COR-L47 (cell line): Measurements from ENCODE around the gene ISOC2.

Experiments used
- DNase-seq: peaks from one replicate; lab custom pipeline; 2025; lab: John Stamatoyannopoulos, UW

The ISOC2 gene

DNA sequence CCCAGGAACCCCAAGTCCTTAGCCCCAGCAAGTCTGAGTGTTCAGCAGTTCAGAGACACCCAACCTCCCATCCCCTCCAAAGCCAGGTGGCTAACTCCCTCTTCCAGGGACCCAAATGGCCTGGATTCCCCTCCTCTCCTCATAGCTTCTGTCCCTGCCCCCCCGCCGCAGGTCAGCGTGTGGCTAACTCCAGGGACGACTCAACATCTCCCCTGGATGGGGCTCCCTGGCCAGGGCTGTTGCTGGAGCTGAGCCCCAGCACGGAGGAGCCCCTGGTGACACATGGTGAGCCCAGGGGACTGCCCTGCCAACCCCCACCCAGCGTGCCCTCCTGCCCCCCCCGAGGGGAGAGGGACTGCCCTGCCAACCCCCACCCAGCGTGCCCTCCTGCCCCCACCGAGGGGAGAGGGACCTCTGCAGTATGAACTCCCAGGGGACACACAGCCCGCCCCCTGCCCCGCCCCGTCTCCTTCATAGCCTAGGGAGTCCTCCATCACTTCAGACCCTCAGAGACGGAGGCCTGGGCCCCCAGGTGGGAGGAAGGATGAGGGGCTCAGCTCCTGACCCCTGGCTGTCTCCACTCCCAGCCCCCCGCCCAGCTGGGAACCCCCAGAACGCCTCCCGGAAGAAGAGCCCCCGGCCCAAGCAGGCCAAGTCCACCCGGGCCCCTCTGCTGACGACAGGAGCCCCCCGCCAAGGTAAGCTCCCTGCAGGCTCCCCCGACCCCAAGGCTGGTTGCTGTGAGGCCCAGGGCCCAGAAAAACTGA is 28.5 kb upstream of the ISOC2 start:
- DNase-seq: no peak

DNA sequence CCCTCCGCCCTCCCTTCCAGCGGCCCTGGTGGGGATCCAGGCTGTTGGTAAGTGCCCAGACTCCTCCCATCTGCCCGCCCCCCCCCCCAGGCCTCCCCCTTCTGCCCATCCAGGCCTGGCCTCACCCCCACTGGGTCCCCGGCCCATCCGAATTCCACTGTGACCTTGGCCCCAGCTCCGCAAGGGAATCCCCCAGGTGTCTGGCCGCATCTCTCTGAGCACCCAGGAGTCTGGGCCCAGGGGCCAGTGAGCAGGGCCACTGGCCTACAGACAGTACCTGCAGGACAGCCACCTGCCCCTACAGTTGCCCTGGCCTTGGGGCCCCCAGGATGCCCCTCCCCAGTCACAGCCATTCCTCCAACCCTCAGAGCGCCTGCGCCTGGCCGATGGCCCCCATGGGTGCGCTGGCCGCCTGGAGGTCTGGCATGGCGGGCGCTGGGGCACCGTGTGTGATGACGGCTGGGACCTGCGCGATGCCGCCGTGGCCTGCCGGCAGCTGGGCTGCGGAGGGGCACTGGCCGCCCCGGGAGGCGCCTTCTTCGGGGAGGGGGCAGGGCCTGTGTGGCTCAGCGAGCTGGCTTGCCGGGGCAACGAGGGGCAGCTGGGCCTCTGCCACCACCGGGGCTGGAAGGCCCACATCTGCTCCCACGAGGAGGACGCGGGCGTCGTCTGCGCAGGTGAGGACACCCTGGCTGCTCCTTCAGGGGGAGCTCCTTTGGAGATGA is 27.7 kb upstream of the ISOC2 start:
- no peak for DNase-seq

DNA sequence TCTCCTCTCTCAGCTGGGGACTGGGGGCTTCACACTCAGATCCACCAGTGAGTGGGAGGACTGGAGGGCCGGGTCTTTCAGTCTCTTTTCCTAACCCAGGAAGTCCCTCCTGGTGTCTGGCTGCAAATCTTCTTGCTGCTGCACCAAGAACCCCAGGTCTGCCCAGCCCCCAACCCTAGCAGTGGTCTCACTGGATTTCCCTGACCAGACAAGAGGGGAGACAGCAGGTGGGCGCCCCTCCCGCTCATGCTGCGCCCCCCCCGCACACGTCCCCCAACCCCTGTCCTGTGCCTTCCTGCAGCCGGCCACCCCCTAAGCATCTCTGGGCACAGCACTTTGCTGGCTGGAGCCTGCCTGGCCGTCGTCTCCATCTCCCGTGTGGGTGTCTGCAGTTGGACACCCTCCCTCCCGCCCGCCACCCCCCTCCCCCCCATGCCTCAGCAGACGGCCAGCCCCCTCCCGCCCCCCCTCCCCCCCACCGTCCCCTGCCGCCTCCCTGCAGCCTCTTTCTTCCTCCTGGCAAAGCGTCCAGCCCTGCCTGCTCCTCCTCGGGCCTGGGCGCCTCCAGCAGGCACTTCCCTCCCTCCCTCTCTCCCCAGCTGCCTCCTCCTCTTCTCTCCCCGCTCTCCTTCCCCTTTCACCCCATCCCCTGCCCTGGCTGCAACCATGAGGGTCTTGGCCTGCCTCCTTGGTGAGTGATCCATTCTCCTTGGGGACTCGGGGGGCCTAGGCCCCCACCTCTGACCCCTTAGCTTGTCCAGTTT is 26.7 kb upstream of the ISOC2 start, which contains the start of gene SSC5D:
Gene SSC5D (plus strand): TSS at position 513 of the 764 bp plus-strand sequence. CDS start 154 bp downstream, at position 667.
- DNase-seq: no peak

DNA sequence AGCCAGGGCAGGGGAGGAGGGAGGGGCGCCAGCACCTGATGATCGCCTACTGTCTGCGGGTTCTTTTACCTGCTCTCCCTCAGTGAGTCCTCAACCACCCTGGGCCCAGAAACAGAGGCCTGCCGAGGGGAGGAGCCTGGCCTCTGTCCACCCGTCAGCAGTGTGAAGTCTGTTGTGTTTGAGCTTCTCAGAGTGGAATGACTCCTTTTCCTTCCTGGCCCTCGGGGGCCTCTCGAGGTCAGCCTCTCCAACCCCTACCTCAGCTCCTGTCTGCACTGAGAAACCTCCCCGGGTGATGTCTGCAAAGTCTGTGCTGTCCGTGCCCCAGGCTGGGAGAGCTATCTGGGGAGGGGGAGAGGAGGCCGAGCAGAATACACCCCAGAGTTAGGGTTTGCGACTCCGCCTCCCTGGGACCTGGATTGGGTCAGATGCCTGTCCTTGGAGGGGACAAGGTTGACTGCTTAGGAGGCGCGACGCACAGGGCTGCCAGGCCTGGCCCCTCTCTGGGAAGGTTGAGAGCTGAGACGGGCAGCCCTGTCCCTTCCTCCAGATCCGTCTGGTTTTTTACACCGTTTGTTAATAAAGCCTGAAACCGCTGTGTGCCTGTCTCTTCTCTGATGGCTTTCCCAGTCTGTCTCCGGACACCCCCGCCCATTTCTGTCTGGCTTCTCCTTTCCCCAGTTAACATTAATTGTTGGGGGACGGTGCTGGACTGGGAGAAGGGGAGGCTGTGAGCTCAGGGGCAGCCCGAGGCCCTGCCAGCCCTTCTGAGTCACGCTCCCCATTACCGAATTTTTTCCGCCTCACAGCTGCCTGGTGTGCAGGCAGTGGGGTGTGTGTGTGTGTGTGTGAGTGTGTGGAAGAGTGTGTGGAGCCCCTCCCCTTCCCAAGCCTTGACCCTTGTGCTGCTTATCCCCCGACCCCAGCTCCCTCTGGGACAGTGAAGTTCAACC is 25.8 kb upstream of the ISOC2 start:
- no peak for DNase-seq

DNA sequence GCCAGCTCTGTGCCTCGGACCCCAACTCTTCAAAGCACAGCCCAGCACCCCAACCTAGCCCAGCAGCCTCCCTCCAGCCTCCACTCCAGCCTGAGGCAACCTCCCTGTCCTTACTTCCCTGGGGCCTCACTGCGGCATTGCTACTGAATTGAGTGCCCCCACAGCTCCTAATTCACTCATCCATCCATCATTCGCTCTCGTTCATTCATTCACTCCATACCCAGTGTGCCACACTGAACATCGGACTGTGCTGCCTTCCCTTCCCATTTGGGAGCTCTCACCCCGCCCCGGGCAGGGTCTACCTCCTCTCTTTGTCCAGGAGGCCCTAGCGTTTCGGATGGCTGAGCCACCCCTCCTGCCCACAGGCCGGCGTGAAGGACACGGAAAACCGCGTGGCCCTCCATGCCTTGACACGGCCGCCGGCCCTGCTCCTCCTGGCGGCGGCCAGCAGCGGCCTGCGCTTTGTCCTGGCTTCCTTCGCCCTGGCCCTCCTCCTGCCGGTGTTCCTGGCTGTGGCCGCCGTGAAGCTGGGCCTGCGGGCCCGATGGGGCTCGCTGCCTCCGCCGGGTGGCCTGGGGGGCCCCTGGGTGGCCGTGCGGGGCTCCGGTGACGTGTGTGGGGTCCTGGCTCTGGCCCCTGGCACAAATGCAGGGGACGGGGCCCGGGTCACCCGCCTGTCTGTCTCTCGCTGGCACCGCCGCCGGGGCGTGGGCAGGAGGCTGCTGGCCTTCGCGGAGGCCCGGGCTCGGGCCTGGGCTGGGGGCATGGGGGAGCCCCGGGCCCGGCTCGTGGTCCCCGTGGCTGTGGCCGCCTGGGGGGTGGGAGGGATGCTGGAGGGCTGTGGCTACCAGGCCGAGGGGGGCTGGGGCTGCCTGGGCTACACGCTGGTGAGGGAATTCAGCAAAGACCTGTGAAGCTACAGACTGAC is 24.9 kb upstream of the ISOC2 start:
- DNase-seq: no peak

DNA sequence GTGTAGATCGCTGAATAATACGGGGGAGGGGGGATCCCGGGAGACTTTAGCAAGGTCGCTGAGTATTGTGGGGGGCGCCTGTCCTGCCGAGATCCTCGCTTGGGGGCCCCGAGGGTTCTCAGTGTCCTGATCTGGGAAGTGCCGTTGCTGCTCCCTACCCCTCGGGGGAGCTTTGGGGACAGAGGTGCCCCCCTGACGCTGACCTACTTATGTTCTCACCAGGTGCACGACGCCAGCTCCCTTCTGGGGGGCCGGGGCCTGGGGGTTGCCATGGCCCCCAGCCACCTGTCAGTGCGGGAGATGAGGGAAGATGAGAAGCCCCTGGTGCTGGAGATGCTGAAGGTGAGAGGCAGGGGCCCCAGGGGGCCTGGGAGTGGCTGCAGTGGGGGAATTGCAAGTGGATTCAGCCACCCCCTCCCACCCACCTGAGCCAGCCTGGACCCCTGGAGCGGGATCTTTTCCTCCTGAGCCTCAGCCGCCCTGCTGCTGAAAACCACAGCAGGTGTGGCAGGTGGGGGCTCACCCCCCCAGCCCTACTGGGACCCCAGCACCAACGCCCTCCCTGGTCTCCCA is 24.1 kb upstream of the ISOC2 start:
- peak; percentile 51 for DNase-seq

DNA sequence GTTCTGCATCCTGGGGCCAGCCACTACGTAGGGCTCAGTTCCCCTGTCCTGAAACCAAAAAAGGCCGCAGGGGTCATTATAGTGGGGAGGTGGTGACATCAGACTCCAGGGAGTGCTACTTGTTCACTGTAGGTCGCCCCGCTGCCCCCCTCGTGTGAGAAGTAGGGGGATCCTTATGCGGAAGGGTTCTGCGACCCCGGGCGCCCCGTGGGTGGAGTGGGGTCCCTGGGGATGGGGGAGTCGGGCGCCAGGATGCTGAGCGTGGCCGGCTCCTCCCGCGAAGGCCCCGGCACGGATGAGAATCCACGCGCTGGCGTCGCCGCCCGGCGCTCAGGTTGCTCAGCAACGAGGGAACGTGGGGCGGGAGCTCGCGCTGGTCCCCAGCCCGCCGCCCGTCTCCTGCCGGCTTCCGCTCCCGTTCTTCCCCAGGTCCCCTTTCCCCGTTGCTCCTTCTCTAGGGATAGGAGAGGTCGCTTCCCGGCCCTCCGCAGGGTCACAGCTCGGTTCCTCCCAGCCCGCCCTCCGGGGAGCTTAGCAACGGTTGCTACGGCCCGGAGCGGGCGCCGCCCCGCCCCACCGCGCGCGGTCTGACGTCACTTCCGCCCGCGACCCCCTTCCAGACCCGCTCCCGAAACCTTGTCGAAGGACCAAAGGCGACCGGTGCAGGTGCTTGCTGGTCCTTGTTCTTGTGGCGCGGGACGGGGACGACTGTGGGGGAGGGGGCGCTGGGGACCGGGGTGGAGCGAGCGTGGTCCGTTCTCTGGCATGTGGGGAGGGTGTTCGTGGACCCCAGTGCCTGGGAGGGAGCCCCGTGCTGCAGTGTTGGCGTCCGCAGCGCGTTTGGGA is 23.4 kb upstream of the ISOC2 start, which contains the start of gene NAT14:
Gene NAT14 (plus strand): TSS at position 596 of the 846 bp plus-strand sequence. CDS start 521 bp downstream, outside the sequence.
- peak; percentile 73 for DNase-seq

DNA sequence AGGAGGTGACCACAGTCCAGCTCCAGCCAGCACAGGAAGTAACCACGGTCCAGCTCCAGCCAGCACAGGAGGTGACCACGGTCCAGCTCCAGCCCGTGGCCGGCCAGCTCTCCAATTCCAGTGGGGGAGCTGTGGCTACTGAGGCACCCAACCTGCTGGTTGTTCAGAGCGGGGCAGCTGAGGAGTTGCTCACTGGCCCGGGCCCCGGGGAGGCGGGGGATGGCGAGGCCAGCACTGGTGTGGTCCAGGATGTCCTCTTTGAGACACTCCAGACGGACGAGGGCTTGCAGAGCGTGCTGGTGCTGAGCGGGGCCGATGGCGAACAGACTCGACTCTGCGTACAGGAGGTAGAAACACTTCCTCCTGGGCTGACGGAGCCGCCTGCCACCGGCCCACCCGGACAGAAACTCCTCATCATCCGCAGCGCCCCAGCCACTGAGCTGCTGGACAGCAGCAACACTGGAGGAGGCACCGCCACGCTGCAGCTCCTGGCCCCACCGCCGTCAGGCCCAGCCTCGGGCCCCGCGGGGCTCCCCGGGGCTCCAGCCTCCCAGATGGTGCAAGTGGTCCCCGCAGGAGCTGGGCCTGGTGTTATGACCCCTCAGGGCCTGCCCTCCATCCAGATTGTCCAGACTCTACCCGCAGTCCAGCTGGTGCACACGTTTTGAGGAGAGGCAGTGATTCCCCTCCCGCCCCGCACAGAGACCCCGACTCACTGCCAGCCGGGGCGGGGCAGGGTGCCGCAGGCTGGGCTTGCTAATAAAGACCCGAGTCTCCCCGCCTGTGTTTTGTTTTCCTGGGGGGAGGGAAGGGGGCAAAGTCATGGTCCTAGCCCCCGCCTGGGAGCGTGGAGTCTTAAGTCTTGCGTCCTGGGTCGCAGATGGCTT is 22.5 kb upstream of the ISOC2 start:
- DNase-seq: no peak

DNA sequence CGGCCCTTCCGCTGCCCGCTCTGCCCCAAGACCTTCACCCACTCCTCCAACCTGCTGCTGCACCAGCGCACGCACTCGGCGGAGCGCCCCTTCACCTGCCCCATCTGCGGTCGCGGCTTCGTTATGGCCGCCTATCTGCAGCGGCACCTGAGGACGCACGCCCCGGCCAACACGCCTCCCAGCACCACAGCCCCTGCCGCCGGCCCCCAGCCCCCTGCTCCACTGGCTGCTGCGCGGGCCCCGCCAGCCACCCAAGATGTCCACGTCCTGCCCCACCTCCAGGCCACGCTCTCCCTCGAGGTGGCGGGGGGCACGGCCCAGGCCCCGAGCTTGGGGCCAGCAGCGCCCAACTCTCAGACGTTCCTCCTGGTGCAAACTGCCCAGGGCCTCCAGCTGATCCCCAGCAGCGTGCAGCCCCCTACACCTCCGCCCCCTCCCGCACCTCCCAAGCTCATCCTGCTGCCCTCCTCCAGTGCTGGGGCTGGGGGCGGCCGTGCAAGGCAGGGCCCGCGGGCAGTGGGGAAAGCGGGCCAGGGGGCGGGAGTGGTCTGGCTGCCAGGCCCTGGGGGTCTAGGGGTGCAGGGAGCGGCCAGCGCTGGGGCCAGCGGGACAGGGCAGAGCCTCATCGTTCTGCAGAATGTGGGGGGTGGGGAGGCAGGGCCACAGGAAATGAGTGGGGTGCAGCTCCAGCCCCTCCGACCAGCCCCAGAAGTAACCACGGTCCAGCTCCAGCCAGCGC is 21.7 kb upstream of the ISOC2 start:
- DNase-seq: no peak

DNA sequence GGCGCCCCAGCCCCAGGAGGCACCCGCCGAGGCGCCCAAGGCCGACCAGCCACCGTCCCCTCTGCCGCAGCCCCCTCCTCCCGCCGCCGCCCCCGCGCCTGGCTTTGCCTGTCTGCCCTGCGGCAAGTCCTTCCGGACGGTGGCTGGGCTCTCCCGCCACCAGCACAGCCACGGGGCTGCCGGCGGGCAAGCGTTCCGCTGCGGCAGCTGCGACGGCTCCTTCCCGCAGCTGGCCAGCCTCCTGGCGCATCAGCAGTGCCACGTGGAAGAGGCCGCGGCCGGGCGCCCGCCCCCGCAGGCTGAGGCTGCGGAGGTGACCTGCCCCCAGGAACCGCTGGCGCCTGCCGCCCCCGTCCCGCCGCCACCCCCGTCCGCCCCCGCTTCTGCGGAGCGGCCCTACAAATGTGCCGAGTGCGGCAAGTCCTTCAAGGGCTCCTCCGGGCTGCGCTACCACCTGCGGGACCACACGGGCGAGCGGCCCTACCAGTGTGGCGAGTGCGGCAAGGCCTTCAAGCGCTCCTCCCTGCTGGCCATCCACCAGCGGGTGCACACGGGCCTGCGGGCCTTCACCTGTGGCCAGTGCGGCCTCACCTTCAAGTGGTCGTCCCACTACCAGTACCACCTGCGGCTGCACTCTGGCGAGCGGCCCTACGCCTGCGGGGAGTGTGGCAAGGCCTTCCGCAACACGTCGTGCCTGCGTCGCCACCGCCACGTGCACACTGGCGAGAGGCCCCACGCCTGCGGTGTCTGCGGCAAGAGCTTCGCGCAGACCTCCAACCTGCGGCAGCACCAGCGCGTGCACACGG is 20.9 kb upstream of the ISOC2 start:
- DNase-seq: no peak

DNA sequence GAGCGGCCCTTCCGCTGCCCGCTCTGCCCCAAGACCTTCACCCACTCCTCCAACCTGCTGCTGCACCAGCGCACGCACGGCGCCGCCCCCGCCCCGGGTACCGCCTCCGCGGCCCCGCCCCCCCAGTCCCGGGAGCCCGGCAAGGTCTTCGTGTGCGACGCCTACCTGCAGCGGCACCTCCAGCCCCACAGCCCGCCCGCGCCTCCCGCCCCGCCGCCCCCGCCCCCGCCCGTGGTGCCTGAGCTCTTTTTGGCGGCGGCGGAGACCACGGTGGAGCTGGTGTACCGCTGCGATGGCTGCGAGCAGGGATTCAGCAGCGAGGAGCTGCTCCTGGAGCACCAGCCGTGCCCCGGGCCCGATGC is 20.3 kb upstream of the ISOC2 start:
- no peak for DNase-seq

DNA sequence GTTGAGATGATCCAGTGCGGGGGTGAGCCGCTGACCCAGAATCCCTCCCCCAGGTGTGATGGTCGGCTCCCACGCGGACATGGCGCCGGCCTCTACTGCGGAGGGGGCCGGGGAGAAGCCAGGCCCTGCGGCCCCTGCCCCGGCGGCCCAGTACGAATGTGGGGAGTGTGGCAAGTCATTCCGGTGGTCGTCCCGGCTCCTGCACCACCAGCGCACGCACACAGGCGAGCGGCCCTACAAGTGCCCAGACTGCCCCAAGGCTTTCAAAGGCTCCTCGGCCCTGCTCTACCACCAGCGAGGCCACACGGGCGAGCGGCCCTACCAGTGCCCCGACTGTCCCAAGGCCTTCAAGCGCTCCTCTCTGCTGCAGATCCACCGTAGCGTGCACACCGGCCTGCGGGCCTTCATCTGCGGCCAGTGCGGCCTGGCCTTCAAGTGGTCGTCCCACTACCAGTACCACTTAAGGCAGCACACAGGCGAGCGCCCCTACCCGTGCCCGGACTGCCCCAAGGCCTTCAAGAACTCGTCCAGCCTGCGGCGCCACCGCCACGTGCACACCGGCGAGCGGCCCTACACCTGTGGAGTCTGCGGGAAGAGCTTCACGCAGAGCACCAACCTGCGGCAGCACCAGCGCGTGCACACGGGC is 19.8 kb upstream of the ISOC2 start:
- no peak for DNase-seq

DNA sequence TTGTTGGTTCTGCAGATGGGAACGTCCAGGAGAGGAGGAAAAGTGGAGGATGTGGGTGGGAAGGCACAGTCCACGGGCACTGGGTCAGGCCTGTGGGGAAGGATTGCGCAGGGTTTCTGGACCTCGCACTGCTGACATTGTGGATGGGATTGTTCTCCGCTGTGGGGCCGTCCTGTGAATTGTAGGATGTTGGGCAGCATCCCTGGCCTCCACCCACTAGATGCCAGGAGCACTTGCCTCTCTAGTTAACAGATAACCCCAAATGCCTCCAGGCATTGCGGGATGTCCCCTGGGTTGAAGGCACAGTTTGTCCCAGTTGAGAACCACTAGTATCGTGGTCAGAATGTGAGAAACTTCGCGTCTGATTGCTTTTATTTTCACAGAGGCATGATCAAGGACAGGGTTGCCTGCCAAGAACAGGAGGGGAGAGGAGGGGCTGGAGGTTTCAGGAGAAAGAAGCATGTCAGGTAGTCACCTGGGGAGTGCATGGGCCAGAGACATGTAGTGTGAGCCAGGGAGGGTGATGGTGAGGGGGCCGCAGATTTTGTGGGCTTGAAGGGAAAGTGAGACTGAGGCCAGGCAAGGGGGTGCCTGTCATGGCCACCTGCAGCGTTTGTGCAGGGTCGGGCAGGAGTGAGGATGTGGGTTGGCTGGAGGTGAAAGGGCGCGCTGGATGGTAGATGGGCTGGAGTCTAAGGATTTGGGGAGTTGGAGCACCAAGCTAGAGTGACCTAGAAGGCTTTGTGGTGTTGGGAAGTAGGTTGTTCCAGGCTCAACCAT is 18.2 kb upstream of the ISOC2 start:
- no peak for DNase-seq

DNA sequence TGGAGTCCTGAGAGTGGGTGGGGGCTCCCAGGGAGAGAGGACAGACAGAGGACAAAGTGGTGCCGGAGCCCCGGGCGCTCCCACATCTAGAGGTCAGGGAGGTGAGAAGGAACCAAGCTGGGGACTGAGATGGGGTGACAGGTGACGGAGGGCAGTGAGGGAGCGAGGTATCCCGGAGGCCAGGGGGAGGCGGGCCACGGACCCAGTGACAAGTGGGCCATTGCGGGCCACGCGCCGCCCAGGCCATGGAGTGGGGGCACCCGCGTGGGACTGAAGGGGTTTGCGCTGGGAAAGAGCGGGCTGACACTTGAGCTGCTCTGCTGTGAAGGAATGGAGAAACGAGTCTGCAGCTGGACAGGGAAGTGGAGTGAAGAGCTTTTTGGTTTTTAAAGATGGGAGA is 17.6 kb upstream of the ISOC2 start:
- no peak for DNase-seq

DNA sequence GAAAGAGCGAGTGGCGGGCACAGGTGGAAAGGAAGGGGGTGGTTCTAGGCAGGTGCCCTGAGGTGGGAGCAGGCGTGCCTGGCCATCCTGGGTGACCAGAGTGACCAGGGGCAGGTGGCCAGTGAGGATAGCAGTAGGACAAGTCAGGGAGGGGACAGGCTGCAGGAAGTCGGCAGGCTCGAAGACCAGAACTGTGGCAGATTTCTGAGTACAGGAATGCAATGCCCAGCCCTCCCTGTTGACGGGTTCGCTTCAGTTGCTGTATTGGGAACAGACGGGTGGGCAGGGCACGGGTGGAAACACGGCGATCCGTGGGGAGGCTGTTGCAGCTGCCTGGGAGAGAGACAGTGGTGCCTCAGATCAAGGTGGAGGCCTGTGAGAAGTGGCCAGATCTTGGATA is 16.9 kb upstream of the ISOC2 start:
- no peak for DNase-seq
